ENCODE results near the gene IRF6.

Gene IRF6

DNA sequence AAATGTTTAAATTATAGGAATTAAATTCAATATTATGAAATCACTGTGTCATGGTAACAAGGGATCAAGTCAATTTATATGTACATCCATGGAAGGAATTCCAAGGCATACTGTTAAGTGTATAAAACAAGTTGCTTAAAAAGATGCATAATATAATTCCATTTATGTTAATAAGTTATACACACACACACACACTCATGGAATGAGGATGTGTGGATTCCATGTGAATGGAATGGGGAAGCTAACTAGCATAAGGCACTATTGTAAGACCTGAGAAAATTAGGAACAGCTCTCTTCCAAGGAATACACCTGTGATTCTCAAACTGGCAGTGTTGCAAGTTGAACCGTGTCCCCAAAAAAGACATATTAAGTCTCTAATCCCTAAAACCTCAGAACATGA, 67.7 kb downstream of the IRF6 start:
- H3K4me3 ChIP-seq (replicated peaks; ENCODE audit: low read depth, low read length), result no peak overlapping the region
- TF ChIP-seq, protein P1, sequence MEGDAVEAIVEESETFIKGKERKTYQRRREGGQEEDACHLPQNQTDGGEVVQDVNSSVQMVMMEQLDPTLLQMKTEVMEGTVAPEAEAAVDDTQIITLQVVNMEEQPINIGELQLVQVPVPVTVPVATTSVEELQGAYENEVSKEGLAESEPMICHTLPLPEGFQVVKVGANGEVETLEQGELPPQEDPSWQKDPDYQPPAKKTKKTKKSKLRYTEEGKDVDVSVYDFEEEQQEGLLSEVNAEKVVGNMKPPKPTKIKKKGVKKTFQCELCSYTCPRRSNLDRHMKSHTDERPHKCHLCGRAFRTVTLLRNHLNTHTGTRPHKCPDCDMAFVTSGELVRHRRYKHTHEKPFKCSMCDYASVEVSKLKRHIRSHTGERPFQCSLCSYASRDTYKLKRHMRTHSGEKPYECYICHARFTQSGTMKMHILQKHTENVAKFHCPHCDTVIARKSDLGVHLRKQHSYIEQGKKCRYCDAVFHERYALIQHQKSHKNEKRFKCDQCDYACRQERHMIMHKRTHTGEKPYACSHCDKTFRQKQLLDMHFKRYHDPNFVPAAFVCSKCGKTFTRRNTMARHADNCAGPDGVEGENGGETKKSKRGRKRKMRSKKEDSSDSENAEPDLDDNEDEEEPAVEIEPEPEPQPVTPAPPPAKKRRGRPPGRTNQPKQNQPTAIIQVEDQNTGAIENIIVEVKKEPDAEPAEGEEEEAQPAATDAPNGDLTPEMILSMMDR (IDR thresholded peaks at IDR 0.05; ENCODE audit: low read length, missing control alignments), result no peak
- DNase-seq (ENCODE audit: low read depth), result no peak

DNA sequence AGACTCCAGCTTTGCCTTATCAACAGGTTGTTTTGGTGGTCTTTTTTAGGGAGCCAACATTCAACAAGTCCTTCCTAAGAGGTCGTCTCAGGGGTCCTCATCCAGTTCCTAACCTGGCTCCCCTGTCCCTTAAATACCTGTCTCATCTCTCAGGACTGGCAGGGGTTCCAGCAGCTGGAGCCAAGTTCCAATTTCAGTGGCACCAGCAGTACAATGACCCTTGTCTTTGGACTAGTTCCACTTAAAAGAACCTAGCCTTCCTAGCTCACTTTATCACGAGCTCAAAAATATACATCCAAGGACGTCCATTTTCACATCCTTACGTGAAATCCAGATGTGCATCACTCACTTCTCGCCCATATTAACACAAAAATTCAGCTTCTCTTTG, 68.8 kb downstream of the IRF6 start:
- H3K4me3 ChIP-seq (replicated peaks; ENCODE audit: low read depth, low read length), result no peak overlapping the region
- TF ChIP-seq, protein P1 (IDR thresholded peaks at IDR 0.05; ENCODE audit: low read length, missing control alignments), result no peak
- no peak for DNase-seq (ENCODE audit: low read depth)

DNA sequence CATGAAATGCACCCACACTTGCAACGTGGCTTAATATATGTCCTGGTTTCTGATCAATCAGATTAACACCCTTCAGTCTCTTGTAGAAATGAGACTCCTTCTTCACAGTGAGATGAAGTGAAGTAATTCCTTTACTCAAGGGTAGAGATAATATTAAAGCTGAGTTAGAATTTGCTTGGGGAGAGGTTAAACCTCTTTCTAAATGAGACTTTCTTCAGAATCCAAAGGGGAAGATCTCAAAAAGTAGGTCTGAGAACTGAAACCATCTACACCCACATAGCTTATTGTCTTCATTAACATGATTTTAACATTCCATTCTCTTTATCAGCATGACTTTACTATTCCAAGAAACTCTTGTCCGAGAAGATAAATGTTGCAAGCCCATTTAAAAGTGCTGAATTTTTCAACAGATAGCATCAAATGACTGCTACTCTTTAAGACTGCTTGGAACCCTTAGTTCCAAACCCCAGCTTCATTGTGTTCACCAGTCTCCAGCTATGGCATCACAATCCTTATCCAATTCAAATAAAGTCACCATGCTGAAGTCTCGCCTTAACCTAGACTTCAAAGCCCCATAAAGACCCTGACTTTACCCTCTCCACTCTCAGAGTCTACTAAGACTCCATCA, 69.3 kb downstream of the IRF6 start:
- DNase-seq (ENCODE audit: low read depth), result no peak

More for the DNA sequence above, 69.3 kb downstream of the IRF6 start:
- TF ChIP-seq, protein P1 (IDR thresholded peaks at IDR 0.05; ENCODE audit: low read length, missing control alignments), result no peak
- H3K4me3 ChIP-seq (replicated peaks; ENCODE audit: low read depth, low read length), result no peak overlapping the region
